K562 (cell line): ENCODE data around the gene OCIAD1. TPM values are rescaled to one million over a fixed set of nuclear protein-coding genes. Genes with fewer than 3 reads are reported as not detected.

Experiments used
- ATAC-seq: fragments of 200-7000 bp; cut with Tn5 transposase; 3 replicates; pipeline ENCODE4 v1.9.1; 2020; ENCODE audit warnings: moderate library complexity
- BruUV-seq: library from RNA; stranded (reverse); fragments of 400-500 nt; replicated peaks from 2 replicates; lab custom pipeline; 2021; lab: Mats Ljungman, UMichigan
- CTCF ChIA-PET: fragments of 300-600 bp; formaldehyde crosslinking; extraction: SDS; loops from one replicate; lab custom pipeline; 2021; ENCODE audit warnings: low intra/inter-chr PET ratio; lab: Yijun Ruan, JAX
- POLR2A ChIA-PET: fragments of 300-600, 350-650 bp; sonication (Branson Sonifier 250); formaldehyde crosslinking; extraction: SDS; loops from one replicate; lab custom pipeline; 2021; ENCODE audit warnings: antibody characterized with exemption, inconsistent platforms; lab: Yijun Ruan, JAX
- DNase-seq, 4 experiments: peaks; one replicate each; pipeline versions ENCODE4 v3.0.0 to v3.0.0-alpha.2; 2011 to 2018; ENCODE audit warnings: low spot score in 3 of 4, mixed read lengths in 3 of 4; ENCODE audit errors: extremely low read depth in 1 of 4
- FAIRE-seq: peaks from 2 replicates; lab custom pipeline; 2011; peaks lifted over from hg19 to GRCh38; lab: Jason Lieb, UNC
- H2AFZ ChIP-seq: 2 replicates; pipeline ENCODE4 v1.6.0; 2011; ENCODE audit warnings: low read depth, low read length, control low read depth, inconsistent platforms
- H3K27ac ChIP-seq: fragments of 200-600 bp; 3 replicates; pipeline ENCODE4 v1.8.0; 2011; ENCODE audit warnings: low read depth, mild to moderate bottlenecking, control low read depth, inconsistent platforms, low read length, moderate library complexity, mixed read lengths; ENCODE audit errors: extremely low read depth
- H3K27me3 ChIP-seq, 2 experiments: fragments of 300-600 bp in 1 of 2; 2 replicates in 1 of 2; 3 replicates in 1 of 2; pipeline versions ENCODE4 v1.6.0 to v1.8.0; 2011; ENCODE audit warnings: inconsistent platforms in 2 of 2, low read length in 2 of 2, mild to moderate bottlenecking in 1 of 2, mixed read lengths in 1 of 2, moderate library complexity in 1 of 2; ENCODE audit not compliant: control insufficient read depth in 2 of 2, insufficient read depth in 2 of 2
- H3K36me3 ChIP-seq: fragments of 300-600 bp; 3 replicates; pipeline ENCODE4 v1.8.0; 2011; ENCODE audit warnings: mild to moderate bottlenecking, low read length, inconsistent platforms; ENCODE audit not compliant: control insufficient read depth, insufficient read depth
- H3K4me1 ChIP-seq, 2 experiments: fragments of 200-600 bp in 1 of 2; replicated peaks in 1 of 2; 2 replicates in 1 of 2; 3 replicates in 1 of 2; pipeline versions ENCODE4 v1.5.1 to v1.8.0; 2011; ENCODE audit warnings: inconsistent platforms in 2 of 2, low read length in 2 of 2, mild to moderate bottlenecking in 1 of 2, mixed read lengths in 1 of 2, moderate library complexity in 1 of 2; ENCODE audit not compliant: control insufficient read depth in 2 of 2, insufficient read depth in 2 of 2
- H3K4me2 ChIP-seq: 2 replicates; pipeline ENCODE4 v1.6.1; 2011; ENCODE audit warnings: low read length, control low read depth, inconsistent platforms, mixed read lengths; ENCODE audit not compliant: insufficient read depth
- H3K4me3 ChIP-seq: fragments of 200-600 bp; sonication (generic), shearing (Covaris generic); 2 replicates; pipeline ENCODE4 v1.5.1; 2016; ENCODE audit warnings: control low read depth, inconsistent platforms
- H3K79me2 ChIP-seq: fragments of 200-600 bp; 3 replicates; pipeline ENCODE4 v1.8.0; 2011; ENCODE audit warnings: low read length, inconsistent platforms; ENCODE audit not compliant: control insufficient read depth, insufficient read depth
- H3K9ac ChIP-seq, 2 experiments: 2 replicates each; pipeline versions ENCODE4 v1.6.0 to v1.6.1; 2011; ENCODE audit warnings: low read depth in 2 of 2, low read length in 2 of 2, control low read depth in 1 of 2, inconsistent platforms in 1 of 2, mild to moderate bottlenecking in 1 of 2, mixed read lengths in 1 of 2; ENCODE audit not compliant: insufficient read depth in 1 of 2
- H3K9me1 ChIP-seq: one replicate; pipeline ENCODE4 v1.6.0; 2011; ENCODE audit warnings: inconsistent platforms, mild to moderate bottlenecking, low read length, moderate library complexity; ENCODE audit not compliant: control insufficient read depth, insufficient read depth
- H3K9me3 ChIP-seq: replicated peaks from 2 replicates; pipeline ENCODE4 v1.5.1; 2011; ENCODE audit warnings: low read depth, low read length, inconsistent platforms; ENCODE audit not compliant: control insufficient read depth, insufficient read depth
- H4K20me1 ChIP-seq: replicated peaks from 2 replicates; pipeline ENCODE4 v1.6.1; 2011; ENCODE audit warnings: low read length, inconsistent platforms, mixed read lengths; ENCODE audit not compliant: control insufficient read depth, insufficient read depth
- HEY1 ChIP-seq: fragments of 250-450 bp; sonication (Bioruptor Pico); IDR thresholded peaks from 2 replicates; pipeline ENCODE4 v1.5.0; 2020; ENCODE audit warnings: mild to moderate bottlenecking, moderate library complexity, borderline replicate concordance
- PCBP1 ChIP-seq: fragments of 200-400 bp; formaldehyde crosslinking; IDR thresholded peaks from 2 replicates; pipeline ENCODE4 v1.6.1; 2018; ENCODE audit warnings: mild to moderate bottlenecking, low read depth, low read length; ENCODE audit not compliant: poor library complexity, severe bottlenecking
- PHF20 ChIP-seq: fragments of 450-650 bp; IDR thresholded peaks from 2 replicates; pipeline ENCODE4 v1.6.1; 2018; ENCODE audit not compliant: partially characterized antibody
- SMARCE1 ChIP-seq: fragments of 450-650 bp; IDR thresholded peaks from 2 replicates; pipeline ENCODE4 v1.7.1; 2016; ENCODE audit warnings: mild to moderate bottlenecking
- ZNF282 ChIP-seq: sonication (generic); formaldehyde crosslinking; IDR thresholded peaks from 2 replicates; pipeline ENCODE4 v1.8.1; 2023; ENCODE audit warnings: missing genetic modification reagents
- ZNF766 ChIP-seq: fragments of 200-800 bp; sonication (Bioruptor generic); conservative IDR thresholded peaks from 2 replicates; pipeline ENCODE4 v1.6.1; 2016; ENCODE audit warnings: missing genetic modification characterization, missing compliant biosample characterization
- WGBS: fragments of 100-300 bp; shearing (Covaris generic); methylation state at CpG from one replicate; pipeline ENCODE4 v1.1.6; 2016; ENCODE audit warnings: low coverage, mixed read lengths; ENCODE audit not compliant: insufficient coverage; ENCODE audit errors: missing lambda C conversion rate; 5-methylcytosine and 5-hydroxymethylcytosine counted together
- in situ Hi-C: fragments of 300-500 bp; cut with MboI; formaldehyde crosslinking; loops from 4 replicates; pipeline ENCODE4 v1.15.0; 2018; ENCODE audit warnings: inconsistent platforms, mixed read lengths
- intact Hi-C: fragments of 100-400 bp; cut with micrococcal nuclease; formaldehyde crosslinking; loops from 2 replicates; pipeline ENCODE4 v1.14.2; 2022
- polyA plus RNA-seq, 8 experiments: library from polyadenylated mRNA; depleted of rRNA in 4 of 8; stranded (reverse) in 5 of 8; unstranded in 3 of 8; fragments of >200 nt; fragmentation: Nextera tagmentation in 2 of 8; fragmentation: Illumina TruSeq in 1 of 8; extraction: Ambion mirVana in 2 of 8; extraction: Trizol in 1 of 8; gene quantifications; 2 replicates each; pipeline versions ENCODE4 v1.2.1 to v1.2.3, GENCODE V29; 2011 to 2014; ENCODE audit warnings: inconsistent platforms in 1 of 8, missing spikeins in 1 of 8
- total RNA-seq, 7 experiments: library from RNA; depleted of rRNA in 6 of 7; stranded (reverse); fragments of >200 nt in 6 of 7; fragmentation: Illumina TruSeq in 2 of 7; extraction: Trizol in 2 of 7; gene quantifications; 2 replicates each; pipeline versions ENCODE4 v1.2.1 to v1.2.3, GENCODE V29; 2011 to 2021; ENCODE audit warnings: low replicate concordance in 1 of 7
- TF ChIP-seq, protein P1 (sequence below): sonication (generic); formaldehyde crosslinking; IDR thresholded peaks from 2 replicates; pipeline ENCODE4 v1.9.0; 2022; ENCODE audit warnings: mild to moderate bottlenecking, missing genetic modification reagents
- TF ChIP-seq, protein P2 (sequence below), 2 experiments: fragments of 450-650 bp in 1 of 2; sonication (generic) in 1 of 2; formaldehyde crosslinking in 1 of 2; IDR thresholded peaks in 1 of 2; conservative IDR thresholded peaks in 1 of 2; 2 replicates each; pipeline versions ENCODE4 v1.6.1 to v1.8.1; 2016 to 2023; ENCODE audit warnings: mild to moderate bottlenecking in 2 of 2, moderate library complexity in 2 of 2, inconsistent platforms in 1 of 2, missing genetic modification reagents in 1 of 2

The OCIAD1 gene
- total and polyA plus RNA-seq, 9 of the 15 experiments (the other 6 are each of a cell fraction or from before 2014, with no cell fraction given) = 99.0 to 358 (median 196) TPM

DNA sequence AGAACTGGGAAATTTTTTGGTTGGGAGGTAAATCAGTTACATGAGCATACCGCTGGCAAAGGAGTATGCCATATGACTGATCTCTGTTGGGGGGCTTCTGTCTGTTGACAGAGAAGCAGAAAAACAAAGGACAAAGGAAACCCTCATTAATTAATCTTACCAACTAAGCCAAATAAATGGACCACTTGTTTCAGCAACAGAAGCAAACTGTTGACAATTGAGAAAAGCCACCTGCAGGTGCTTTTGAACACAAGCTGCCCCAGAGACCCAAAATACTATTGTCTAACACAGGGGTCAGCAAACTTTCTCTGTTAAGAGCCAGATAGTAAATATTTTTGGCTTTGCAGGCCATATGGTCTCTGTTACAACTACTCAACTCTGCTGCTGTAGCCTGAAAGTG, 43.8 kb upstream of the OCIAD1 start:
- ChIA-PET POLR2A (interaction anchor here (0.7 kb wide), 1 partner anchor 94 kb away, joined by 3 read pairs; no protein-coding TSS in a partner anchor), CTCF (no interaction called here)
- BruUV-seq = no TSS peak
- FAIRE-seq = no peak
- H2AFZ ChIP-seq = no peak overlapping the region
- no peaks in the 10 kb centered on the region for H3K4me1 ChIP-seq
- intact Hi-C loops (no loop called here), in situ Hi-C loops (no loop called here)
- no peak for DNase-seq
- H3K36me3 ChIP-seq = no peaks in the 10 kb centered on the region
- H3K27ac ChIP-seq = no peak overlapping the region
- H4K20me1 ChIP-seq = no peaks in the 10 kb centered on the region
- no peak overlapping the region for H3K9ac ChIP-seq
- no peaks in the 10 kb centered on the region for H3K79me2 ChIP-seq
- 22% methylated on average over 1 of the region's 1 CpG for WGBS
- H3K27me3 ChIP-seq = no peaks in the 10 kb centered on the region
- no peaks in the 10 kb centered on the region for H3K9me3 ChIP-seq
- no peaks in the 10 kb centered on the region for H3K9me1 ChIP-seq
- no peak overlapping the region for H3K4me2 ChIP-seq
- no peak overlapping the region for H3K4me3 ChIP-seq
- no peak for ATAC-seq
- TF ChIP-seq PCBP1 (no peak), SMARCE1 (no peak), HEY1 (CRISPR knock-in tag) (no peak), ZNF282 (no peak), ZNF766 (CRISPR knock-in tag) (no peak)
- TF ChIP-seq, protein P1, sequence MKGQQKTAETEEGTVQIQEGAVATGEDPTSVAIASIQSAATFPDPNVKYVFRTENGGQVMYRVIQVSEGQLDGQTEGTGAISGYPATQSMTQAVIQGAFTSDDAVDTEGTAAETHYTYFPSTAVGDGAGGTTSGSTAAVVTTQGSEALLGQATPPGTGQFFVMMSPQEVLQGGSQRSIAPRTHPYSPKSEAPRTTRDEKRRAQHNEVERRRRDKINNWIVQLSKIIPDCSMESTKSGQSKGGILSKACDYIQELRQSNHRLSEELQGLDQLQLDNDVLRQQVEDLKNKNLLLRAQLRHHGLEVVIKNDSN (CRISPR knock-in tag) = no peak

DNA sequence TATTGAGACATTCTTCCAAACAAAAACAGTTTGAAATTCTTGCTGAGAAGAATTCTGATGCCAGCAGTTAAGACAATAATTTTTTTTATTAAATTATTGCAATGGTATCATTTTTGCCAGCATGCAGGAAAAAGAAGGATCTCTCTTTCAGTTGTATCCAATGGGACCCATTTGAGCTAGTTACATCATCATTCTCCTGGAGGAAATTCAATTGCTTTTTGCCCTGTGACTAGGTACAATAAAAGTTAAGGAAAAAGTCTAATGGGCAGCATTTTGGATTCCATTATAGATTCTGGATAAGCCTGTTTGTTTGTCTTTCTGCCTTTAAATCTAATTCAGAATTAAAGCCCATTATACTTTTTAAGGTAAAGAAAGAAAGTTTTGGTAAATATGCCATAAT, 40.3 kb upstream of the OCIAD1 start:
- no peak for ATAC-seq
- Histone ChIP-seq H3K27me3 (no peaks in the 10 kb centered on the region), H3K4me1 (no peaks in the 10 kb centered on the region), H3K27ac (no peak overlapping the region), H3K9me1 (no peaks in the 10 kb centered on the region), H4K20me1 (no peaks in the 10 kb centered on the region), H3K79me2 (no peaks in the 10 kb centered on the region), H3K4me2 (no peak overlapping the region), H3K9me3 (no peaks in the 10 kb centered on the region), H3K36me3 (no peaks in the 10 kb centered on the region), H3K4me3 (no peak overlapping the region), H3K9ac (no peak overlapping the region), H2AFZ (no peak overlapping the region)
- BruUV-seq = no TSS peak
- in situ Hi-C loops (no loop called here), intact Hi-C loops (no loop called here)
- CTCF ChIA-PET = no interaction called here
- POLR2A ChIA-PET = interaction anchor here (1.9 kb wide), 1 partner anchor 10 kb away, joined by 7 read pairs; no protein-coding TSS in a partner anchor
- TF ChIP-seq, protein P2, sequence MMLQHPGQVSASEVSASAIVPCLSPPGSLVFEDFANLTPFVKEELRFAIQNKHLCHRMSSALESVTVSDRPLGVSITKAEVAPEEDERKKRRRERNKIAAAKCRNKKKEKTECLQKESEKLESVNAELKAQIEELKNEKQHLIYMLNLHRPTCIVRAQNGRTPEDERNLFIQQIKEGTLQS (IDR thresholded peaks at IDR 0.05) = 0 out of 2 replicates have a peak, but pooled peaks have one; percentile 13
- TF ChIP-seq, protein P2 (CRISPR knock-in tag; conservative IDR thresholded peaks at IDR 0.05) = no peak
- TF ChIP-seq PHF20 = no peak
- DNase-seq = no peak
- FAIRE-seq = no peak
